Ectodermal cell (in vitro differentiated cells): Measurements from ENCODE around the gene CCDC15.

Experiments
- H3K27ac ChIP-seq: 2 replicates; pipeline ENCODE4 v1.7.0; 2013; ENCODE audit warnings: mild to moderate bottlenecking, low read depth, low read length; ENCODE audit not compliant: insufficient read depth, poor library complexity, severe bottlenecking
- H3K27me3 ChIP-seq: 2 replicates; pipeline ENCODE4 v1.7.0; 2013; ENCODE audit warnings: mild to moderate bottlenecking, low read length; ENCODE audit not compliant: insufficient read depth, control insufficient read depth, poor library complexity, severe bottlenecking
- H3K36me3 ChIP-seq: one replicate; pipeline ENCODE4 v1.7.0; 2013; ENCODE audit warnings: low read length; ENCODE audit not compliant: control insufficient read depth, insufficient read depth
- H3K4me1 ChIP-seq: one replicate; pipeline ENCODE4 v1.7.0; 2013; ENCODE audit warnings: low read length; ENCODE audit not compliant: control insufficient read depth, insufficient read depth
- H3K4me3 ChIP-seq: 2 replicates; pipeline ENCODE4 v1.7.0; 2013; ENCODE audit warnings: low read depth, low read length, control low read depth; ENCODE audit not compliant: insufficient read depth
- H3K9me3 ChIP-seq: 2 replicates; pipeline ENCODE4 v1.7.0; 2013; ENCODE audit warnings: mild to moderate bottlenecking, low read length, moderate library complexity; ENCODE audit not compliant: control insufficient read depth
- WGBS, 2 experiments: methylation state at CpG; one replicate each; pipeline ENCODE4 v1.1.7; 2013; ENCODE audit warnings: missing lambda C conversion rate in 2 of 2; 5-methylcytosine and 5-hydroxymethylcytosine counted together

The CCDC15 gene

GRCh38 chr11:125079878-125080530 is 126.0 kb downstream of the CCDC15 start:
- WGBS, 2 experiments: 95% methylated on average over 12 of the region's 12 CpGs
- Histone ChIP-seq H3K4me1 (no peaks in the 10 kb centered on the region), H3K36me3 (no peaks in the 10 kb centered on the region), H3K27ac (no peak overlapping the region), H3K9me3 (no peaks in the 10 kb centered on the region), H3K4me3 (no peak overlapping the region), H3K27me3 (no peaks in the 10 kb centered on the region)

DNA sequence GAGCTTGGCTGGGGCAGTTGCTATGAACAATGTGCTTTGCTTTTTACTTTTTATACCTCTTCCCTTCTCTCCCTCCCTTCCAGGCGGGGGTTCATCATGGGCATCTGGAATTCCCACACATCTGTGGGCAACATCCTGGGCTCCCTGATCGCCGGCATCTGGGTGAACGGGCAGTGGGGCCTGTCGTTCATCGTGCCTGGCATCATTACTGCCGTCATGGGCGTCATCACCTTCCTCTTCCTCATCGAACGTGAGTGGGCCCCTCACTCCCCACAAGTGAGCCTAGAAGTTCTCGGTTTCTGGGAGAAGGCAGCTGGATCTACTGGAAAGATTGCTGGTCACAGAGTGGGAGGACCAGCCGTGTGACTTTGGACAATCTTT is 126.5 kb downstream of the CCDC15 start:
- Histone ChIP-seq H3K27ac (no peak overlapping the region), H3K27me3 (no peaks in the 10 kb centered on the region), H3K9me3 (no peaks in the 10 kb centered on the region), H3K4me1 (no peaks in the 10 kb centered on the region), H3K36me3 (no peaks in the 10 kb centered on the region), H3K4me3 (no peak overlapping the region)
- 95 to 97% methylated on average over 11 to 12 of the region's 12 CpGs for WGBS, 2 experiments

GRCh38 chr11:125081098-125081798 is 127.2 kb downstream of the CCDC15 start:
- no peaks in the 10 kb centered on the region for H3K4me1 ChIP-seq
- no peaks in the 10 kb centered on the region for H3K36me3 ChIP-seq
- no peak overlapping the region for H3K4me3 ChIP-seq
- 71% methylated on average over 14 of the region's 14 CpGs for WGBS, 2 experiments
- no peaks in the 10 kb centered on the region for H3K9me3 ChIP-seq
- no peaks in the 10 kb centered on the region for H3K27me3 ChIP-seq
- H3K27ac ChIP-seq: no peak overlapping the region

GRCh38 chr11:125082040-125082439 is 128.0 kb downstream of the CCDC15 start:
- Histone ChIP-seq H3K27me3 (no peaks in the 10 kb centered on the region), H3K4me3 (no peak overlapping the region), H3K27ac (no peak overlapping the region), H3K9me3 (no peaks in the 10 kb centered on the region), H3K4me1 (no peaks in the 10 kb centered on the region), H3K36me3 (no peaks in the 10 kb centered on the region)
- WGBS, 2 experiments: 96 to 97% methylated on average over 5 of the region's 5 CpGs

GRCh38 chr11:125082611-125083311 is 128.8 kb downstream of the CCDC15 start:
- no peak overlapping the region for H3K4me3 ChIP-seq
- H3K4me1 ChIP-seq: no peaks in the 10 kb centered on the region
- H3K27ac ChIP-seq: no peak overlapping the region
- no peaks in the 10 kb centered on the region for H3K27me3 ChIP-seq
- WGBS, 2 experiments: 85 to 87% methylated on average over 10 of the region's 10 CpGs
- no peaks in the 10 kb centered on the region for H3K36me3 ChIP-seq
- no peaks in the 10 kb centered on the region for H3K9me3 ChIP-seq

DNA sequence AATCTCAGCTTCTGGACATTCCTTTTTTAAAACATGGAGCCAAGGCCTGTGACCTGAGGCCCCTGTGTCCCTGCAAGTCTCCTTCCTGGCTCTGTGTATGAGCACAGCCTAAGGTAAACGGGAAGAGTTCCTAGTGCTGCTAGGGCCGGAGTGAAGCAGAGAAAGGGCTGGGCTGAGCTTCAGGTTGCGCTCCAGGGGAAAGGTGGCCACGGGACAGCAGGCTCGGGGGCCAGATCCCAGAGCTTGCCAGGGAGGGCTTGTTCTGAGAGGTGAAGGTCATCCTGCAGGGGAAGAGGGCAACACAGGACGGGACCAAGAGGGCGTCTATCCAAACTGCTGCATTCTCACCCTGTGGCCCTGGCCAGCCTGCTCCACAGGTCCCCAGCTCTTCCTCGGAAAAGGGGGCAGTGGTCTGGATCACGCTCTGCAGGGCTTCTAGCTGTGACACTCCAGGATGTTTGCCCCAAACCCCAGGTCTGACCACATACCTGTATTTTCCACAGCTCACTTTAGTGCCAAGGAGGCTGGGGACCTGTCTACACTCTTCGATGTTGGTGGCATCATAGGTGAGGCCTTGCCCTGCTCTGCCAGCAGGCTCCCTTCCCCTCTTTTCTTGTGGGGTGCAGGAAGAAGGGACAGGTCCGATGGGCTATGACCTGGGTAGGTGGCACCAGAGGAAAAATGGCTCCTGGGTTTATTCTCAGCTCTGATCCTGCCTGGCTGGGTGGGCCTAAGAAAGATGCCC is 129.5 kb downstream of the CCDC15 start:
- Histone ChIP-seq H3K9me3 (no peaks in the 10 kb centered on the region), H3K4me3 (no peak overlapping the region), H3K36me3 (no peaks in the 10 kb centered on the region), H3K27me3 (no peaks in the 10 kb centered on the region), H3K4me1 (no peaks in the 10 kb centered on the region), H3K27ac (no peak overlapping the region)
- WGBS, 2 experiments: 87% methylated on average over 11 of the region's 11 CpGs

- H3K27ac ChIP-seq: no peak overlapping the region
- H3K27me3 ChIP-seq: no peaks in the 10 kb centered on the region
- no peaks in the 10 kb centered on the region for H3K4me1 ChIP-seq
- H3K9me3 ChIP-seq: no peaks in the 10 kb centered on the region
- no peaks in the 10 kb centered on the region for H3K36me3 ChIP-seq
- H3K4me3 ChIP-seq: no peak overlapping the region
- WGBS, 2 experiments: 95 to 96% methylated on average over 11 of the region's 11 CpGs
These were observed 130.0 kb downstream of the CCDC15 start for GRCh38 chr11:125084057-125084416.

DNA sequence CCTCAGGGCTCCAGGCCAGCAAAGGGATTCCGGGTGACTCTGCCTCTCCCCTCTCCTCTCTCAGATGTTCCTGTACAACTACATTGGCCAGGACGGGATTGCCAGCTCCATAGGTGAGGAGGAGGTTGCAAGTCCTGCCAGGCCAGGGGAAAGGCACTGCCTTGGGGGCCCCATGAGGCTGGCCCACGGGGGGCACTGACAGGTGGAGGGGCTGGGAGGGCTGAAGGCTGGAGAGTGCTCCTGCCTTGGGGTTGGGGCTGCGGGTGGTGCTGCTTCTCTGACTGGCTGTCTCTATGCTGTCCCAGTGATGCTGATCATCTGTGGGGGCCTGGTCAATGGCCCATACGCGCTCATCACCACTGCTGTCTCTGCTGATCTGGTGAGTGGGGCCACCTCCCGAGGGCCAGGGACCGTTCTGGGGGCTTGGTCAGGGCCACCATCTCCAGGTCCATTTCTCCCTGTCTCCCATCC is 130.8 kb downstream of the CCDC15 start:
- no peaks in the 10 kb centered on the region for H3K27me3 ChIP-seq
- H3K36me3 ChIP-seq: no peaks in the 10 kb centered on the region
- no peaks in the 10 kb centered on the region for H3K4me1 ChIP-seq
- 93 to 95% methylated on average over 8 of the region's 8 CpGs for WGBS, 2 experiments
- H3K4me3 ChIP-seq: no peak overlapping the region
- no peak overlapping the region for H3K27ac ChIP-seq
- no peaks in the 10 kb centered on the region for H3K9me3 ChIP-seq

- Histone ChIP-seq H3K36me3 (no peaks in the 10 kb centered on the region), H3K27me3 (no peaks in the 10 kb centered on the region), H3K27ac (no peak overlapping the region), H3K4me3 (no peak overlapping the region), H3K9me3 (no peaks in the 10 kb centered on the region), H3K4me1 (no peaks in the 10 kb centered on the region)
- 87 to 89% methylated on average over 20 of the region's 20 CpGs for WGBS, 2 experiments
These were observed 131.5 kb downstream of the CCDC15 start for GRCh38 chr11:125085301-125086081.
